ENCODE results near the gene SH3PXD2A.

- no peak for TF ChIP-seq GATA2 (IDR thresholded peaks at IDR 0.05; ENCODE audit: low read depth, low read length)
- TF ChIP-seq GATA3 (IDR thresholded peaks at IDR 0.05; ENCODE audit: low read depth, low read length), result no peak
These were observed 96.1 kb downstream of the SH3PXD2A start for GRCh38 chr10:103759100-103759781.

Data from SH-SY5Y (cell line).